K562 (cell line): ENCODE results near the gene C3orf52.

Experiments used
- POLR2A ChIP-seq: fragments of 450-650 bp; conservative IDR thresholded peaks from 2 replicates; pipeline ENCODE4 v1.6.1; 2016
- TF ChIP-seq, protein P1 (sequence below): IDR thresholded peaks from 3 replicates; pipeline ENCODE4 v1.6.1; 2011; ENCODE audit warnings: borderline replicate concordance, mild to moderate bottlenecking; ENCODE audit not compliant: insufficient read length, insufficient read depth
- TF ChIP-seq, protein P2 (sequence below), 3 experiments: IDR thresholded peaks in 2 of 3; conservative IDR thresholded peaks in 1 of 3; 2 replicates each; pipeline ENCODE4 v1.5.1; 2011 to 2012; ENCODE audit warnings: low read length in 3 of 3, mild to moderate bottlenecking in 3 of 3, control low read depth in 2 of 3, improper control_type of control experiment in 1 of 3, inconsistent platforms in 1 of 3, low read depth in 1 of 3, mixed read lengths in 1 of 3, moderate library complexity in 1 of 3; ENCODE audit not compliant: insufficient read depth in 2 of 3
- TF ChIP-seq, protein P3 (sequence below): sonication (generic); formaldehyde crosslinking; IDR thresholded peaks from 2 replicates; pipeline ENCODE4 v1.8.1; 2022; ENCODE audit warnings: missing genetic modification reagents
- TF ChIP-seq, protein P4 (sequence below): sonication (generic); formaldehyde crosslinking; IDR thresholded peaks from 2 replicates; pipeline ENCODE4 v1.8.0; 2022; ENCODE audit warnings: mild to moderate bottlenecking, missing genetic modification reagents

DNA sequence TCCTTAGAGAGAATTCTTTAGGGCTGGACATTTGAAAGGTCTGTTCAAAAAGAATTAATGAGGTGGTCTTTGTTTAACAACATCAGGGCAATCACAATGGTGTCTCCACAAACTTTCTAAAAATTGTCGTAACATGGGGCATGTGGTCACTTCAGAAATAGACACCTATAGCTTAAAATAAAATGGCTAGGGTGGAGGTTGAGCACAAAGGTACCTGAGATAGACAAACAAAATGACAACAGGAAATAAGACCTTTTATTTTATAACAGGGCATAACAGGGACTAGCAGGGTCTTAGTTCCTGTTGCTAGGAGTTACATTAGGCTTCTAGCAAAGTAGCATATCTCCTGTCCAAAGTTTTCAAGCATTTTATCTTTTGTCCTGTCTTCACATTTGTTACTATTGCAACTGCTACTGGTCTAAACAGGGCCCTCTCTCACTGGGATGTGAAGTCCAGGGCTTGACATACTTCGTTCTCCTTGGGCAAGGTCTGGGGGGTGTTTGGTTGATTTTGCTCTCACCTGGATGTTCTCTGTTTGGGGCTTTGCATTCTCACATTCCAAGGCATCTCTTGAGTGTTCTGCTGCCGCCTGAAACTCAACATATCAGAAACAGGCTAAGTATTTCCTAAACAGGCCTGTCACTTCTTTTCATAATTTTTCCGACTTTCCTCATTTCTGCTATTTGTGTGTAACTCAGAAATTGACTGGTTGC, 43.9 kb downstream of the C3orf52 start:
- TF ChIP-seq, protein P1, sequence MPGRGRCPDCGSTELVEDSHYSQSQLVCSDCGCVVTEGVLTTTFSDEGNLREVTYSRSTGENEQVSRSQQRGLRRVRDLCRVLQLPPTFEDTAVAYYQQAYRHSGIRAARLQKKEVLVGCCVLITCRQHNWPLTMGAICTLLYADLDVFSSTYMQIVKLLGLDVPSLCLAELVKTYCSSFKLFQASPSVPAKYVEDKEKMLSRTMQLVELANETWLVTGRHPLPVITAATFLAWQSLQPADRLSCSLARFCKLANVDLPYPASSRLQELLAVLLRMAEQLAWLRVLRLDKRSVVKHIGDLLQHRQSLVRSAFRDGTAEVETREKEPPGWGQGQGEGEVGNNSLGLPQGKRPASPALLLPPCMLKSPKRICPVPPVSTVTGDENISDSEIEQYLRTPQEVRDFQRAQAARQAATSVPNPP: no peak
- TF ChIP-seq, protein P2, sequence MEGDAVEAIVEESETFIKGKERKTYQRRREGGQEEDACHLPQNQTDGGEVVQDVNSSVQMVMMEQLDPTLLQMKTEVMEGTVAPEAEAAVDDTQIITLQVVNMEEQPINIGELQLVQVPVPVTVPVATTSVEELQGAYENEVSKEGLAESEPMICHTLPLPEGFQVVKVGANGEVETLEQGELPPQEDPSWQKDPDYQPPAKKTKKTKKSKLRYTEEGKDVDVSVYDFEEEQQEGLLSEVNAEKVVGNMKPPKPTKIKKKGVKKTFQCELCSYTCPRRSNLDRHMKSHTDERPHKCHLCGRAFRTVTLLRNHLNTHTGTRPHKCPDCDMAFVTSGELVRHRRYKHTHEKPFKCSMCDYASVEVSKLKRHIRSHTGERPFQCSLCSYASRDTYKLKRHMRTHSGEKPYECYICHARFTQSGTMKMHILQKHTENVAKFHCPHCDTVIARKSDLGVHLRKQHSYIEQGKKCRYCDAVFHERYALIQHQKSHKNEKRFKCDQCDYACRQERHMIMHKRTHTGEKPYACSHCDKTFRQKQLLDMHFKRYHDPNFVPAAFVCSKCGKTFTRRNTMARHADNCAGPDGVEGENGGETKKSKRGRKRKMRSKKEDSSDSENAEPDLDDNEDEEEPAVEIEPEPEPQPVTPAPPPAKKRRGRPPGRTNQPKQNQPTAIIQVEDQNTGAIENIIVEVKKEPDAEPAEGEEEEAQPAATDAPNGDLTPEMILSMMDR (IDR thresholded peaks at IDR 0.05 in 2 of 3, conservative IDR thresholded peaks at IDR 0.05 in 1 of 3; ENCODE audit: insufficient read depth in 2 of 3, low read depth in 1 of 3, low read length in 3 of 3): no peak
- no peak for TF ChIP-seq POLR2A
- TF ChIP-seq, protein P3, sequence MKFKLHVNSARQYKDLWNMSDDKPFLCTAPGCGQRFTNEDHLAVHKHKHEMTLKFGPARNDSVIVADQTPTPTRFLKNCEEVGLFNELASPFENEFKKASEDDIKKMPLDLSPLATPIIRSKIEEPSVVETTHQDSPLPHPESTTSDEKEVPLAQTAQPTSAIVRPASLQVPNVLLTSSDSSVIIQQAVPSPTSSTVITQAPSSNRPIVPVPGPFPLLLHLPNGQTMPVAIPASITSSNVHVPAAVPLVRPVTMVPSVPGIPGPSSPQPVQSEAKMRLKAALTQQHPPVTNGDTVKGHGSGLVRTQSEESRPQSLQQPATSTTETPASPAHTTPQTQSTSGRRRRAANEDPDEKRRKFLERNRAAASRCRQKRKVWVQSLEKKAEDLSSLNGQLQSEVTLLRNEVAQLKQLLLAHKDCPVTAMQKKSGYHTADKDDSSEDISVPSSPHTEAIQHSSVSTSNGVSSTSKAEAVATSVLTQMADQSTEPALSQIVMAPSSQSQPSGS (CRISPR knock-in tag): no peak
- TF ChIP-seq, protein P4, sequence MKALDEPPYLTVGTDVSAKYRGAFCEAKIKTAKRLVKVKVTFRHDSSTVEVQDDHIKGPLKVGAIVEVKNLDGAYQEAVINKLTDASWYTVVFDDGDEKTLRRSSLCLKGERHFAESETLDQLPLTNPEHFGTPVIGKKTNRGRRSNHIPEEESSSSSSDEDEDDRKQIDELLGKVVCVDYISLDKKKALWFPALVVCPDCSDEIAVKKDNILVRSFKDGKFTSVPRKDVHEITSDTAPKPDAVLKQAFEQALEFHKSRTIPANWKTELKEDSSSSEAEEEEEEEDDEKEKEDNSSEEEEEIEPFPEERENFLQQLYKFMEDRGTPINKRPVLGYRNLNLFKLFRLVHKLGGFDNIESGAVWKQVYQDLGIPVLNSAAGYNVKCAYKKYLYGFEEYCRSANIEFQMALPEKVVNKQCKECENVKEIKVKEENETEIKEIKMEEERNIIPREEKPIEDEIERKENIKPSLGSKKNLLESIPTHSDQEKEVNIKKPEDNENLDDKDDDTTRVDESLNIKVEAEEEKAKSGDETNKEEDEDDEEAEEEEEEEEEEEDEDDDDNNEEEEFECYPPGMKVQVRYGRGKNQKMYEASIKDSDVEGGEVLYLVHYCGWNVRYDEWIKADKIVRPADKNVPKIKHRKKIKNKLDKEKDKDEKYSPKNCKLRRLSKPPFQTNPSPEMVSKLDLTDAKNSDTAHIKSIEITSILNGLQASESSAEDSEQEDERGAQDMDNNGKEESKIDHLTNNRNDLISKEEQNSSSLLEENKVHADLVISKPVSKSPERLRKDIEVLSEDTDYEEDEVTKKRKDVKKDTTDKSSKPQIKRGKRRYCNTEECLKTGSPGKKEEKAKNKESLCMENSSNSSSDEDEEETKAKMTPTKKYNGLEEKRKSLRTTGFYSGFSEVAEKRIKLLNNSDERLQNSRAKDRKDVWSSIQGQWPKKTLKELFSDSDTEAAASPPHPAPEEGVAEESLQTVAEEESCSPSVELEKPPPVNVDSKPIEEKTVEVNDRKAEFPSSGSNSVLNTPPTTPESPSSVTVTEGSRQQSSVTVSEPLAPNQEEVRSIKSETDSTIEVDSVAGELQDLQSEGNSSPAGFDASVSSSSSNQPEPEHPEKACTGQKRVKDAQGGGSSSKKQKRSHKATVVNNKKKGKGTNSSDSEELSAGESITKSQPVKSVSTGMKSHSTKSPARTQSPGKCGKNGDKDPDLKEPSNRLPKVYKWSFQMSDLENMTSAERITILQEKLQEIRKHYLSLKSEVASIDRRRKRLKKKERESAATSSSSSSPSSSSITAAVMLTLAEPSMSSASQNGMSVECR (CRISPR knock-in tag): no peak
